Neural progenitor cell (in vitro differentiated cells): ENCODE measurements around the gene TNFRSF8. TPM values are rescaled to one million over a fixed set of nuclear protein-coding genes. Genes with fewer than 3 reads are reported as not detected.
A peak's percentile ranks its signal among the peaks of the same experiment; 100 is the strongest.

Experiments
- DNase-seq: peaks from one replicate; pipeline ENCODE4 v3.0.0-alpha.2; 2016; ENCODE audit warnings: low spot score
- H2AFZ ChIP-seq: fragments of 200-600 bp; sonication (generic); replicated peaks from 2 replicates; pipeline ENCODE4 v1.6.1; 2016; ENCODE audit warnings: antibody characterized with exemption
- H3F3A ChIP-seq: fragments of 200-600 bp; sonication (generic); 2 replicates; pipeline ENCODE4 v1.6.1; 2016; ENCODE audit warnings: antibody characterized with exemption, low read depth
- H3K27ac ChIP-seq: fragments of 200-600 bp; sonication (generic); 2 replicates; pipeline ENCODE4 v1.5.1; 2016; ENCODE audit warnings: mild to moderate bottlenecking
- H3K27me3 ChIP-seq: fragments of 200-600 bp; sonication (generic); 2 replicates; pipeline ENCODE4 v1.6.1; 2016; ENCODE audit warnings: mild to moderate bottlenecking, moderate library complexity
- H3K36me3 ChIP-seq: fragments of 200-600 bp; sonication (generic); 2 replicates; pipeline ENCODE4 v1.5.1; 2016
- H3K4me1 ChIP-seq: fragments of 200-600 bp; sonication (generic); 2 replicates; pipeline ENCODE4 v1.6.1; 2016; ENCODE audit warnings: mixed run types
- H3K4me2 ChIP-seq: fragments of 200-600 bp; sonication (generic); 2 replicates; pipeline ENCODE4 v1.6.1; 2016
- H3K4me3 ChIP-seq: fragments of 200-600 bp; sonication (generic); 2 replicates; pipeline ENCODE4 v1.5.1; 2016
- H3K79me2 ChIP-seq: fragments of 200-600 bp; sonication (generic); 2 replicates; pipeline ENCODE4 v1.6.1; 2016; ENCODE audit warnings: low read depth
- H3K9ac ChIP-seq: fragments of 200-600 bp; sonication (generic); 2 replicates; pipeline ENCODE4 v1.6.1; 2016
- H3K9me3 ChIP-seq: fragments of 200-600 bp; sonication (generic); 2 replicates; pipeline ENCODE4 v1.5.1; 2016; ENCODE audit warnings: low read depth
- H4K20me1 ChIP-seq: fragments of 200-600 bp; sonication (generic); 2 replicates; pipeline ENCODE4 v1.6.1; 2016; ENCODE audit warnings: low read depth
- H3K27ac Mint-ChIP-seq: 3 replicates; pipeline ENCODE4 v1.8.0; 2021; ENCODE audit warnings: mixed read lengths
- H3K27me3 Mint-ChIP-seq: 2 replicates; pipeline ENCODE4 v1.8.0; 2022; ENCODE audit warnings: low read depth, mild to moderate bottlenecking, inconsistent platforms, moderate library complexity, mixed read lengths; ENCODE audit not compliant: insufficient read depth
- H3K36me3 Mint-ChIP-seq: 3 replicates; pipeline ENCODE4 v1.8.0; 2021; ENCODE audit warnings: mixed read lengths
- H3K4me1 Mint-ChIP-seq: 3 replicates; pipeline ENCODE4 v1.8.0; 2021; ENCODE audit warnings: mixed read lengths
- H3K4me3 Mint-ChIP-seq: 3 replicates; pipeline ENCODE4 v1.8.0; 2021; ENCODE audit warnings: mild to moderate bottlenecking, moderate library complexity, mixed read lengths
- H3K9me3 Mint-ChIP-seq: 3 replicates; pipeline ENCODE4 v1.8.0; 2020; ENCODE audit warnings: mixed read lengths
- CTCF ChIP-seq: fragments of 200-600 bp; sonication (generic); IDR thresholded peaks from 2 replicates; pipeline ENCODE4 v1.5.1; 2017; ENCODE audit warnings: antibody characterized with exemption, mild to moderate bottlenecking
- EZH2 ChIP-seq: fragments of 200-600 bp; sonication (generic); IDR thresholded peaks from 2 replicates; pipeline ENCODE4 v1.6.1; 2017; ENCODE audit warnings: antibody characterized with exemption, mild to moderate bottlenecking, moderate library complexity
- EZH2phosphoT487 ChIP-seq: fragments of 200-600 bp; sonication (generic); IDR thresholded peaks from 2 replicates; pipeline ENCODE4 v1.6.1; 2017; ENCODE audit warnings: antibody characterized with exemption
- total RNA-seq: library from RNA; depleted of rRNA; stranded (reverse); fragments of >200 nt; gene quantifications from 2 replicates; pipeline ENCODE4 v1.2.3, GENCODE V29; 2015; ENCODE audit warnings: low replicate concordance

The TNFRSF8 gene
- total RNA-seq, 1 donor from 2014 or later = not detected

GRCh38 chr1:12176298-12177118 is 113.4 kb downstream of the TNFRSF8 start:
- DNase-seq = no peak
- Histone ChIP-seq H3K79me2 (no peaks in the 10 kb centered on the region), H3K36me3 (no peaks in the 10 kb centered on the region), H3K9me3 (no peaks in the 10 kb centered on the region), H3K4me3 (no peak overlapping the region), H4K20me1 (no peaks in the 10 kb centered on the region), H3K27ac (no peak overlapping the region), H3K9ac (no peak overlapping the region), H3F3A (no peaks in the 10 kb centered on the region), H3K4me1 (peaks cover 10% of the 10 kb centered on the region), H3K4me2 (no peak overlapping the region), H2AFZ (no peak overlapping the region), H3K27me3 (no peaks in the 10 kb centered on the region)
- Mint-ChIP-seq H3K4me1 (peaks cover 50% of the 10 kb centered on the region), H3K36me3 (no peaks in the 10 kb centered on the region), H3K27me3 (peaks cover 10% of the 10 kb centered on the region), H3K27ac (peak overlapping the region; percentile 48), H3K4me3 (no peak overlapping the region), H3K9me3 (no peaks in the 10 kb centered on the region)
- TF ChIP-seq EZH2 (no peak), CTCF (no peak), EZH2phosphoT487 (no peak)

GRCh38 chr1:12177156-12177998 is 114.3 kb downstream of the TNFRSF8 start:
- H3K9me3 Mint-ChIP-seq = no peaks in the 10 kb centered on the region
- H3K36me3 Mint-ChIP-seq = no peaks in the 10 kb centered on the region
- Histone ChIP-seq H3K4me3 (no peak overlapping the region), H3K9ac (no peak overlapping the region), H3K9me3 (no peaks in the 10 kb centered on the region), H3K36me3 (no peaks in the 10 kb centered on the region), H2AFZ (no peak overlapping the region), H4K20me1 (no peaks in the 10 kb centered on the region), H3F3A (no peaks in the 10 kb centered on the region), H3K4me1 (peaks cover 10% of the 10 kb centered on the region), H3K27me3 (no peaks in the 10 kb centered on the region), H3K4me2 (no peak overlapping the region), H3K27ac (no peak overlapping the region), H3K79me2 (no peaks in the 10 kb centered on the region)
- H3K27me3 Mint-ChIP-seq = peaks cover 10% of the 10 kb centered on the region
- H3K27ac Mint-ChIP-seq = peak overlapping the region; percentile 72
- peaks cover 50% of the 10 kb centered on the region for H3K4me1 Mint-ChIP-seq
- peak; percentile 45 for DNase-seq
- TF ChIP-seq EZH2phosphoT487 = no peak
- no peak for TF ChIP-seq CTCF
- no peak for TF ChIP-seq EZH2
- H3K4me3 Mint-ChIP-seq = no peak overlapping the region

- no peak overlapping the region for H2AFZ ChIP-seq
- no peak overlapping the region for H3K4me3 Mint-ChIP-seq
- no peak overlapping the region for H3K9ac ChIP-seq
- H3K4me3 ChIP-seq = no peak overlapping the region
- H4K20me1 ChIP-seq = no peaks in the 10 kb centered on the region
- H3K4me1 Mint-ChIP-seq = peaks cover 50% of the 10 kb centered on the region
- peaks cover 8% of the 10 kb centered on the region for H3K27me3 Mint-ChIP-seq
- no peaks in the 10 kb centered on the region for H3K9me3 Mint-ChIP-seq
- H3K36me3 Mint-ChIP-seq = no peaks in the 10 kb centered on the region
- H3K79me2 ChIP-seq = no peaks in the 10 kb centered on the region
- TF ChIP-seq EZH2phosphoT487 (no peak), CTCF (no peak), EZH2 (no peak)
- H3K27me3 ChIP-seq = no peaks in the 10 kb centered on the region
- H3K36me3 ChIP-seq = no peaks in the 10 kb centered on the region
- peak overlapping the region; percentile 72 for H3K27ac Mint-ChIP-seq
- peaks cover 10% of the 10 kb centered on the region for H3K4me1 ChIP-seq
- DNase-seq = no peak
- H3K27ac ChIP-seq = no peak overlapping the region
- no peak overlapping the region for H3K4me2 ChIP-seq
- H3K9me3 ChIP-seq = no peaks in the 10 kb centered on the region
- H3F3A ChIP-seq = no peaks in the 10 kb centered on the region
Observed at GRCh38 chr1:12177999-12178441, 114.9 kb downstream of the TNFRSF8 start.
